Ascending aorta (tissue), 2 donors: ENCODE results near the gene GAL3ST1. TPM values are rescaled to one million over a fixed set of nuclear protein-coding genes. Genes with fewer than 3 reads are reported as not detected.
"Not testable (repeated sequence)": the region's sequence is repeated elsewhere in the genome, so short reads cannot be mapped to it uniquely, and the experiment has no call there.

Experiments used
- DNase-seq, 2 donors: peaks; one replicate each; pipeline ENCODE4 v3.0.0-alpha.2; 2019; ENCODE audit warnings: low spot score in 2 of 2
- H3K27ac ChIP-seq, 2 donors: fragments of 200-600 bp; sonication (generic); one replicate each; pipeline ENCODE4 v1.5.1; 2016 to 2017; ENCODE audit warnings: mild to moderate bottlenecking in 1 of 2
- H3K27me3 ChIP-seq: fragments of 200-600 bp; sonication (generic); one replicate; pipeline ENCODE4 v1.5.1; 2017
- H3K36me3 ChIP-seq, 2 donors: fragments of 200-600 bp; sonication (generic); one replicate each; pipeline ENCODE4 v1.5.1; 2016
- H3K4me1 ChIP-seq, 2 donors: fragments of 200-600 bp; sonication (generic); one replicate each; pipeline ENCODE4 v1.5.1; 2016 to 2017; ENCODE audit warnings: mild to moderate bottlenecking in 1 of 2
- H3K4me3 ChIP-seq, 2 donors: fragments of 200-600 bp; sonication (generic); one replicate each; pipeline ENCODE4 v1.5.1; 2016 to 2017; ENCODE audit warnings: mild to moderate bottlenecking in 1 of 2
- H3K9me3 ChIP-seq, 2 donors: fragments of 200-600 bp; sonication (generic); one replicate each; pipeline ENCODE4 v1.5.1; 2016
- CTCF ChIP-seq, 3 experiments: fragments of 200-600 bp in 2 of 3; fragments of 450-650 bp in 1 of 3; sonication (generic) in 2 of 3; IDR thresholded peaks; one replicate each; pipeline ENCODE4 v1.5.1; 2016 to 2019; ENCODE audit warnings: antibody characterized with exemption in 3 of 3, mild to moderate bottlenecking in 1 of 3, moderate library complexity in 1 of 3
- intact Hi-C: fragments of 100-400 bp; cut with DNase I; formaldehyde crosslinking; loops from one replicate; pipeline ENCODE4 v1.15.1; 2023
- total RNA-seq: library from RNA; depleted of rRNA; stranded (reverse); fragments of >200 nt; gene quantifications from one replicate; pipeline ENCODE4 v1.1.0, GENCODE V29; 2016

The GAL3ST1 gene
- total RNA-seq: not detected

DNA sequence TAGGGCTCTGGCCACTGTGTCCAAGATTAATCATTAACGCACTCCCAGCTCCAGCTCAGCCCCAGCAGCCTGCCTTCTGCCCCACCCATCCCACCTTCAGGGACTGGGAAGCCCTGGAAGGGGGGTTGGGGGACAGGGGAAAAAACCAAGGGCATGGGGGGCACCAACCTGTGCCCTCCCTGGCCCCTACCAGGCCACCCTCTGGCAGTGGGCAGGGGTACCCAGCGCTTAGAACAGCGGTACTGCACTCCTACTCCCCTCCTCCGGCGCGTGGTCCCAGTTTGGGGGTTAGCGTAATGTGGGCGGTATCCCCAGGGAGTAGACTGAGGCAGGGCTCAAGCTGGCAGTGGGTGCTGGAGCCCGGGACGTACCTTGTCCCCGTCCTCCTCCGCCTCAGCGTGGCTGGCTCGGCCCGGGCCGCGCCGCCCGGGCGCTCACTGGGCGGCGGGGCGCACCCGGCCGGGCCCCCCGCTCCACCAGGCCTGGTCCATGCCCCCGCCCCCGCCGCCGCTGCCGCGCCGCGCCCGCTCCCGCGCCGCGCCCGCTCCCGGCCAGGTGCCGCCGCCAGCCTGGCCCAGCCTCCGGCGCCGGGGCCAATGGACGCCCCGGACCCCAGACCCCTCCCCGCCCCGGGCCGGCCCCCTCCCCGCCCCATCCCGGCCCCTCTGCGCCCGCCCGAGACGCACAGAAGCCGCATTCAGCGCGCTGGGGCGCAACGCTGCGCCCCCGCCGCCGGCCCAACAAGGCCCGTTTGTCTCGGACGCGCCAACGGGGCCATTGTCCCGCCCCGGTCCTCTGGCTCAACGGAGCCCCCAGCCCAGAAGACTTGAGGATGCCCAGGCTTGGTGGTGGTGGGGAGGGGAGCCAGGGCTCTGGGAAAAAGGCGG, at the start of gene GAL3ST1:
Gene GAL3ST1, minus strand, starts transcription at position 571 of the 887 bp plus-strand sequence. CDS start 17,273 bp downstream, outside the sequence.
- H3K27me3 ChIP-seq: no peaks in the 10 kb centered on the region
- H3K27ac ChIP-seq: peak within 1 kb of the TSS; percentile 50 to 75
- intact Hi-C loops: no loop called here
- H3K9me3 ChIP-seq: no peaks in the 10 kb centered on the region
- peak within 1 kb of the TSS; percentile 4 to 66 for H3K4me3 ChIP-seq
- no peak for DNase-seq
- H3K4me1 ChIP-seq: peaks cover 4 to 11% of the 10 kb centered on the region in 2 donors
- TF ChIP-seq CTCF (IDR thresholded peaks at IDR 0.05): no peak
- peaks cover 37% of the 10 kb centered on the region in 2 donors for H3K36me3 ChIP-seq

- DNase-seq: not testable (repeated sequence)
These were observed 45.4 kb upstream of the GAL3ST1 start for GRCh38 chr22:30619909-30620308.

GRCh38 chr22:30617819-30618218, 43.4 kb upstream of the GAL3ST1 start:
- intact Hi-C loops: no loop called here
- Histone ChIP-seq H3K36me3 (peaks cover 11 to 15% of the 10 kb centered on the region in 2 donors), H3K4me3 (no peak overlapping the region)

More at GRCh38 chr22:30619909-30620308, 45.4 kb upstream of the GAL3ST1 start:
- H3K9me3 ChIP-seq, intact Hi-C loops, H3K27ac ChIP-seq, H3K4me3 ChIP-seq, H3K27me3 ChIP-seq, H3K4me1 ChIP-seq: not testable (repeated sequence)
- peaks cover 7 to 11% of the 10 kb centered on the region in 2 donors for H3K36me3 ChIP-seq

DNA sequence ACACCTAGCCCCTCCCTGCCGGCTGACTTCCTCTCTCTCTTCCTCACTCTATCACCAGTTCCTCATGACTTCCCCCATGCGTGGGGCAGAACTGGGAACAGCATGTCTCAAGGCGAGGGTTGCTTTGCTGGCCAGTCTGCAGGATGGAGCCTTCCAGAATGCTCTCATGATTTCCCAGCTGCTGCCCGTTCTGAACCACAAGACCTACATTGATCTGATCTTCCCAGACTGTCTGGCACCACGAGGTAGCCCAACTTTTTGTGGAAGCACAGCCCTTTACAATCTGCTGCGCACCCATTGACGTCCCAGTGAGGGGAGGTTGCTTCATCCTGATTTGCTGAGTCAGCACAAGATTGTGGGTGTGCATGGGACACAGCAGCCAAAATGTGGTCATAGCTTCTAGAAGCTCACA, 41.1 kb upstream of the GAL3ST1 start:
- intact Hi-C loops: no loop called here
- Histone ChIP-seq H3K4me1 (no peaks in the 10 kb centered on the region), H3K4me3 (no peak overlapping the region), H3K36me3 (peaks cover 7 to 26% of the 10 kb centered on the region in 2 donors), H3K27ac (no peak overlapping the region), H3K27me3 (no peaks in the 10 kb centered on the region), H3K9me3 (no peaks in the 10 kb centered on the region)
- TF ChIP-seq CTCF (IDR thresholded peaks at IDR 0.05): no peak
- peak in 1 of 2 donors; percentile 26 for DNase-seq

More at GRCh38 chr22:30617819-30618218, 43.4 kb upstream of the GAL3ST1 start:
- Histone ChIP-seq H3K9me3 (no peaks in the 10 kb centered on the region), H3K4me1 (no peaks in the 10 kb centered on the region), H3K27me3 (no peaks in the 10 kb centered on the region), H3K27ac (no peak overlapping the region)
- no peak for TF ChIP-seq CTCF (IDR thresholded peaks at IDR 0.05)
- DNase-seq: no peak

DNA sequence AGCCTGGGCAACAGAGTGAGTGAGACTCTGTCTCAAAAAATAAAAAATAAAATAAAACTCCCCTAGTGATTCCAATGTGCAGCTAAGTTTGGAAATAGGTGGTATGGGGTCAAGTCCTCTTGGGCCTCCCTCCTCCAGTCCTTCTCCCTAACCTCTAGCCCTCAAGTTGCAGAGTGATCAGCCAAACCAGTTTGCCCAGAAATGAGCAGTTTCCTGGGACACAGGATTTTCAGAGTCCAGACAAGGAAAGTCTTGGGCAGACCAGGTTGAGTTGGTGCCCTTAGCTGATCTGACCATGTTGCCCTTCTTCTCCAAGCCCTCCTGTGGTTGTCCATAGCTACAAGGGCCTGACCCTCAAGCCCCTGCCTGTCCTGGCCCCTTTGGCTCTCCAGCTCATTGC, 40.4 kb upstream of the GAL3ST1 start:
- H3K27ac ChIP-seq: no peak overlapping the region
- TF ChIP-seq CTCF (IDR thresholded peaks at IDR 0.05): no peak
- no peak overlapping the region for H3K4me3 ChIP-seq
- H3K4me1 ChIP-seq: no peaks in the 10 kb centered on the region
- no peak for DNase-seq
- intact Hi-C loops: no loop called here
- no peaks in the 10 kb centered on the region for H3K9me3 ChIP-seq
- H3K27me3 ChIP-seq: no peaks in the 10 kb centered on the region
- peaks cover 7 to 26% of the 10 kb centered on the region in 2 donors for H3K36me3 ChIP-seq

- H3K36me3 ChIP-seq: peaks cover 4 to 26% of the 10 kb centered on the region in 2 donors
- intact Hi-C loops: no loop called here
- DNase-seq: no peak
- H3K4me1 ChIP-seq: no peaks in the 10 kb centered on the region
- H3K9me3 ChIP-seq: no peaks in the 10 kb centered on the region
- no peak for TF ChIP-seq CTCF (IDR thresholded peaks at IDR 0.05)
- no peak overlapping the region for H3K4me3 ChIP-seq
- no peak overlapping the region for H3K27ac ChIP-seq
- H3K27me3 ChIP-seq: no peaks in the 10 kb centered on the region
These were observed 39.8 kb upstream of the GAL3ST1 start for GRCh38 chr22:30614268-30614667.
